MCF 10A (cell line): ENCODE data around the gene CREB3L2. TPM values are rescaled to one million over a fixed set of nuclear protein-coding genes. Genes with fewer than 3 reads are reported as not detected.
A peak's percentile ranks its signal among the peaks of the same experiment; 100 is the strongest.

Experiments used
- BruUV-seq: library from RNA; stranded (reverse); fragments of 400-500 nt; replicated peaks from 2 replicates; lab custom pipeline; 2021; lab: Mats Ljungman, UMichigan
- CTCF ChIA-PET: fragments of 300-600 bp; sonication (Branson Sonifier 250); formaldehyde crosslinking; extraction: SDS; loops from one replicate; lab custom pipeline; 2021; ENCODE audit warnings: antibody characterized with exemption, inconsistent platforms; lab: Yijun Ruan, JAX
- POLR2A ChIA-PET: fragments of 300-600, 350-650 bp; sonication (Branson Sonifier 250); formaldehyde crosslinking; extraction: SDS; loops from one replicate; lab custom pipeline; 2020; ENCODE audit warnings: antibody characterized with exemption, inconsistent platforms; lab: Yijun Ruan, JAX
- DNase-seq: peaks from one replicate; pipeline ENCODE4 v3.0.0-alpha.2; 2018; ENCODE audit not compliant: unreplicated experiment
- H3K27ac Mint-ChIP-seq: one replicate; pipeline ENCODE4 v1.8.0; 2022; ENCODE audit warnings: mild to moderate bottlenecking, low read depth, mixed read lengths; ENCODE audit not compliant: unreplicated experiment
- H3K27me3 Mint-ChIP-seq: one replicate; pipeline ENCODE4 v1.8.0; 2022; ENCODE audit warnings: mixed read lengths; ENCODE audit not compliant: insufficient read depth, unreplicated experiment
- H3K36me3 Mint-ChIP-seq: one replicate; pipeline ENCODE4 v1.8.0; 2022; ENCODE audit warnings: mild to moderate bottlenecking, moderate library complexity, mixed read lengths; ENCODE audit not compliant: insufficient read depth, unreplicated experiment
- H3K4me1 Mint-ChIP-seq: one replicate; pipeline ENCODE4 v1.8.0; 2022; ENCODE audit warnings: mixed read lengths; ENCODE audit not compliant: insufficient read depth, unreplicated experiment
- H3K4me3 Mint-ChIP-seq: one replicate; pipeline ENCODE4 v1.8.0; 2022; ENCODE audit warnings: mild to moderate bottlenecking, moderate library complexity, mixed read lengths; ENCODE audit not compliant: unreplicated experiment
- H3K9me3 Mint-ChIP-seq: one replicate; pipeline ENCODE4 v1.8.0; 2022; ENCODE audit warnings: mixed read lengths; ENCODE audit not compliant: unreplicated experiment
- intact Hi-C: fragments of 100-400 bp; cut with micrococcal nuclease; formaldehyde crosslinking; loops from 2 replicates; pipeline ENCODE4 v1.14.1; 2022
- total RNA-seq: library from RNA; stranded (reverse); gene quantifications from 2 replicates; pipeline ENCODE4 v1.2.3, GENCODE V29; 2022
- TF ChIP-seq, protein P1 (sequence below): fragments of 200-600 bp; IDR thresholded peaks from one replicate; pipeline ENCODE4 v1.8.0; 2022; ENCODE audit warnings: antibody characterized with exemption, mild to moderate bottlenecking; ENCODE audit not compliant: unreplicated experiment

The CREB3L2 gene
- total RNA-seq, 1 experiment from 2014 or later: 74.2 TPM

DNA sequence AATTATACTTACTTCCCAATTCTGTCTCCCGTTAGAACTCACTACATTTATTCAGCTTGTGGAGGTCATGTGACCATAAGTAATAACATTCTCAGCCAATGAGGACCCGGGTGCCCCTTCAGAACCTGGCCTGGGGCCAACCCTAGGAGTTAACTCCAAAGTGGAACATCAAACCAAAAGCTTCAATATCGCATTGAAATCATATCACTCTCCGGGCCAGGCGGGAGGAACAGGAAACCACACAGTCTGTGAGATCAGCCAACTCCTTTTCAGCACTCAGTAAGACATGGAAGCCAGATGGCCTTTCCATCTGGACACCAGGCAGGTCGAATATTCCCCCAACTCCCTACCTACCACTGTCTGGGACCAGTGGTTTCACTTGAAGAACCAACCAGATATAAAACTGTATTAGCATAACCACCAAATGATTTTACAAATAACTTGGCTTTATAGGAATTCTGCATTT lies 5.5 kb downstream of the CREB3L2 start:
- Mint-ChIP-seq H3K27ac (peak overlapping the region; percentile 52), H3K4me3 (no peak overlapping the region), H3K4me1 (peaks cover 43% of the 10 kb centered on the region), H3K9me3 (no peaks in the 10 kb centered on the region), H3K36me3 (peaks cover 22% of the 10 kb centered on the region), H3K27me3 (no peaks in the 10 kb centered on the region)
- POLR2A ChIA-PET: no interaction called here
- TF ChIP-seq, protein P1, sequence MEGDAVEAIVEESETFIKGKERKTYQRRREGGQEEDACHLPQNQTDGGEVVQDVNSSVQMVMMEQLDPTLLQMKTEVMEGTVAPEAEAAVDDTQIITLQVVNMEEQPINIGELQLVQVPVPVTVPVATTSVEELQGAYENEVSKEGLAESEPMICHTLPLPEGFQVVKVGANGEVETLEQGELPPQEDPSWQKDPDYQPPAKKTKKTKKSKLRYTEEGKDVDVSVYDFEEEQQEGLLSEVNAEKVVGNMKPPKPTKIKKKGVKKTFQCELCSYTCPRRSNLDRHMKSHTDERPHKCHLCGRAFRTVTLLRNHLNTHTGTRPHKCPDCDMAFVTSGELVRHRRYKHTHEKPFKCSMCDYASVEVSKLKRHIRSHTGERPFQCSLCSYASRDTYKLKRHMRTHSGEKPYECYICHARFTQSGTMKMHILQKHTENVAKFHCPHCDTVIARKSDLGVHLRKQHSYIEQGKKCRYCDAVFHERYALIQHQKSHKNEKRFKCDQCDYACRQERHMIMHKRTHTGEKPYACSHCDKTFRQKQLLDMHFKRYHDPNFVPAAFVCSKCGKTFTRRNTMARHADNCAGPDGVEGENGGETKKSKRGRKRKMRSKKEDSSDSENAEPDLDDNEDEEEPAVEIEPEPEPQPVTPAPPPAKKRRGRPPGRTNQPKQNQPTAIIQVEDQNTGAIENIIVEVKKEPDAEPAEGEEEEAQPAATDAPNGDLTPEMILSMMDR: no peak
- no TSS peak for BruUV-seq
- no peak for DNase-seq
- CTCF ChIA-PET: no interaction called here
- intact Hi-C loops: no loop called here

DNA sequence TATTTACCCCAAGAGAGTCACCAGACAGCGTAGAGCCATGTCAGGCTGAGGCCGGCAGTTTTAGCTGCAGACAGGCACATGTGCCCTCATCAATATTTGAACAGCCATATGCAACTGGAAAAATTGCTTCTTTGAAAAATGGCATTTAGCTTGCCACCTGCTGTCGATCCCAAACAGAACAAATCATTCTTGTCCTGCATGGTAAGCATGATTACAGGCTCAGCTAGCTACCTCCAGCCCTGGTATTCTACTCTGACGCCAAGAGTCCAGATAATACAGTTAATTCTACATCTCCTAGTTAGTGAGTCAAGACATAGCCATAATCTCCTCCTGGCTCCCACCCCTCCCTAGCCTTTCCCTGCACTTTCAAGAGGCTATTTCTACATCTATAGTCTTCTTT lies 7.7 kb downstream of the CREB3L2 start:
- DNase-seq: no peak
- Mint-ChIP-seq H3K4me3 (no peak overlapping the region), H3K9me3 (no peaks in the 10 kb centered on the region), H3K27ac (peak overlapping the region; percentile 87), H3K27me3 (no peaks in the 10 kb centered on the region), H3K4me1 (peaks cover 32% of the 10 kb centered on the region), H3K36me3 (peaks cover 22% of the 10 kb centered on the region)
- TF ChIP-seq, protein P1: no peak
- BruUV-seq: no TSS peak
- POLR2A ChIA-PET: no interaction called here
- intact Hi-C loops: no loop called here
- CTCF ChIA-PET: interaction anchor here (0.5 to 4.3 kb wide), 6 partner anchors 9 to 418 kb away, joined by 3 to 27 read pairs (median 4); no protein-coding TSS in a partner anchor

DNA sequence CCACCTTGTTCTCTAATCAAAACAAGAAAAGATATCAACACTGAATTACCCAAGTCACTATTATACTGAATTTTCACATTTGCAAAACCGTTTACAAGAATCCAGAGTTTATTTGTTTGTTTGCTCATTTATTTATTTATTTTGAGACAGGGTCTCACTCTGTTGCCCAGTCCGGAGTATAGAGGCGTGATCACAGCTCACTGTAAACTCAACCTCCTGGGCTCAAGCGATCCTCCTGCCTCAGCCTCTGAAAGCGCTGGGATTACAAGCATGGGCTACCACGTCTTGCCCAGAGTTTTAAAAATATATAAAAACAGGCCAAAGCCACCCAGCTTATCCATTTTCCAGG lies 8.5 kb downstream of the CREB3L2 start:
- Mint-ChIP-seq H3K27ac (peak overlapping the region; percentile 87), H3K9me3 (no peaks in the 10 kb centered on the region), H3K4me1 (peaks cover 23% of the 10 kb centered on the region), H3K36me3 (peaks cover 22% of the 10 kb centered on the region), H3K27me3 (no peaks in the 10 kb centered on the region), H3K4me3 (no peak overlapping the region)
- CTCF ChIA-PET: interaction anchor here (1.2 to 4.3 kb wide), 3 partner anchors 11 to 337 kb away, joined by 5 to 27 read pairs (median 11); no protein-coding TSS in a partner anchor
- no peak for DNase-seq
- POLR2A ChIA-PET: interaction anchor here (1.4 to 4.1 kb wide), 3 partner anchors 7 to 25 kb away, joined by 3 to 59 read pairs (median 6); partner anchors contain the start of gene CREB3L2
- intact Hi-C loops: no loop called here
- TF ChIP-seq, protein P1: no peak
- no TSS peak for BruUV-seq

DNA sequence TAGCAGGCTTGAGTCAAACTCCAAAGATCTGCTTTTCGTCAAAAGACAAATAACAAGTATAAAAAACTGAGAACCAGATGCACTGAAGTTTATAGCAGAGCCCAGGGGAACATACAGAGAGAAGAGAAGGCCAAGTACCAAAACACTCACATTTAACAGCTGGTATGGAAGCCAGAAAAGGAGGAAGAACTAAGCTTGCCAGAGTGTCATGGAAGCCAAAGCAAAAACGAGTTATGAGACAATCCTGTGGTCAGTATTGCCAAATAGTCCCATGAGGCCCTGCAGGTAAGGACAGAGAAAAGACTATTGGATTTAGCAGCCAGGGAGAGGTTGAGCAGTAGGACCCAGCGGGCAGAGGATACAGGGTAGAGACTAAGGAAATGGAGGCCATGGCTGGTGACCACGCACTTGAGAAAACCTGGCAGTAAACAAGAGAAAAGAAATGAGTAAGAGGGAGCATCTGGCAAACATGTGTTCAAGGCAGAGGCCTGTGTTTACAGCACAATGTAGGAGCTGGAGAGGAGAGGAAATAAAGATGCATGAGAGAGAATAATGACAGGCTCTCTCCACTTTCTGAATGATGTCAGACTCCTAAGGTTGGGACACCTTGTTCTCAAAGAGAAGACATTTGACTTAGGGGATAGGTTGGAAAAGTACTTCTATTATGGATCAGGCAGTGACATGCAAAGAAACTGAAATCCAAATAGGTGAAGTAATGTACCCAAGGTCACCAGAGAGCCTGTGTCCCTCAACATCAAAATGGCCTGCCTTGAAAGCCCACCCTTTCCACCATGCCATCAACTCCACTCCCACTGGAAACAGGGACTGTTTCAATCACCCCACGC lies 9.1 kb downstream of the CREB3L2 start:
- ChIA-PET POLR2A (interaction anchor here (0.5 to 4.1 kb wide), 7 partner anchors 8 to 597 kb away, joined by 3 to 59 read pairs (median 4); partner anchors contain the start of gene CREB3L2), CTCF (interaction anchor here (0.6 to 4.3 kb wide), 5 partner anchors 10 to 337 kb away, joined by 3 to 27 read pairs (median 11); partner anchors contain the start of gene CREB3L2)
- peak overlapping the region; percentile 87 for H3K27ac Mint-ChIP-seq
- intact Hi-C loops: no loop called here
- BruUV-seq: no TSS peak
- DNase-seq: peak; percentile 88
- H3K4me1 Mint-ChIP-seq: peaks cover 20% of the 10 kb centered on the region
- peaks cover 22% of the 10 kb centered on the region for H3K36me3 Mint-ChIP-seq
- TF ChIP-seq, protein P1: no peak
- no peaks in the 10 kb centered on the region for H3K27me3 Mint-ChIP-seq
- peak overlapping the region; percentile 30 for H3K4me3 Mint-ChIP-seq
- H3K9me3 Mint-ChIP-seq: no peaks in the 10 kb centered on the region
